ENCODE data around the gene DIDO1. TPM values are rescaled to one million over a fixed set of nuclear protein-coding genes. Genes with fewer than 3 reads are reported as not detected.

The DIDO1 gene
- total and polyA plus RNA-seq, 2 of the 13 experiments (the other 11 are each of a cell fraction or from before 2014, with no cell fraction given), result 75.0 to 75.1 TPM

GRCh38 chr20:62872184-62872847 is 54.0 kb downstream of the DIDO1 start (continued):
- TF ChIP-seq KDM2A (CRISPR knock-in tag; IDR thresholded peaks at IDR 0.05; ENCODE audit: borderline replicate concordance, low read depth), result peak; percentile 67; the same call in 1 of the 2 replicates
- no peak; the same call in 1 of the 2 replicates for TF ChIP-seq IRF2 (CRISPR knock-in tag; IDR thresholded peaks at IDR 0.05)
- peak; percentile 53 for TF ChIP-seq PAXIP1 (CRISPR knock-in tag; conservative IDR thresholded peaks at IDR 0.05)
- TF ChIP-seq NBN (conservative IDR thresholded peaks at IDR 0.05), result no peak
- no peak for TF ChIP-seq ZNF280B (CRISPR knock-in tag; IDR thresholded peaks at IDR 0.05; ENCODE audit: borderline replicate concordance)
- TF ChIP-seq ZNF234 (CRISPR knock-in tag; conservative IDR thresholded peaks at IDR 0.05), result no peak
- TF ChIP-seq CHD4 (IDR thresholded peaks at IDR 0.05; ENCODE audit: borderline replicate concordance, low read length), result peak; percentile 46; the same call in 1 of the 2 replicates
- TF ChIP-seq ZNF556 (CRISPR knock-in tag; IDR thresholded peaks at IDR 0.05; ENCODE audit: borderline replicate concordance), result 0 out of 2 replicates have a peak, but pooled peaks have one; percentile 22
- TF ChIP-seq MXD3 (CRISPR knock-in tag; IDR thresholded peaks at IDR 0.05), result peak; percentile 38; the same call in 1 of the 2 replicates
- no peak for TF ChIP-seq TRIM24 (CRISPR knock-in tag; IDR thresholded peaks at IDR 0.05)
- no peak for TF ChIP-seq TIGD3 (CRISPR knock-in tag; IDR thresholded peaks at IDR 0.05; ENCODE audit: borderline replicate concordance)
- TF ChIP-seq TFDP1 (CRISPR knock-in tag; IDR thresholded peaks at IDR 0.05; ENCODE audit: borderline replicate concordance), result no peak
- TF ChIP-seq ZNF513 (CRISPR knock-in tag; conservative IDR thresholded peaks at IDR 0.05), result no peak
- TF ChIP-seq SKI (IDR thresholded peaks at IDR 0.05; ENCODE audit: partially characterized antibody), result peak; percentile 57
- no peak for TF ChIP-seq NPAS2 (CRISPR knock-in tag; IDR thresholded peaks at IDR 0.05; ENCODE audit: borderline replicate concordance)
- TF ChIP-seq RELA (CRISPR knock-in tag; IDR thresholded peaks at IDR 0.05), result no peak
- TF ChIP-seq GATAD2A (CRISPR knock-in tag; IDR thresholded peaks at IDR 0.05), result peak; percentile 66
- TF ChIP-seq ADNP (CRISPR knock-in tag; IDR thresholded peaks at IDR 0.05), result no peak
- TF ChIP-seq NCOA1 (CRISPR knock-in tag; IDR thresholded peaks at IDR 0.05), result no peak
- no peak for TF ChIP-seq SATB2 (CRISPR knock-in tag; IDR thresholded peaks at IDR 0.05)
- no peak for TF ChIP-seq TCF7L2 (IDR thresholded peaks at IDR 0.05; ENCODE audit: low read depth, low read length)

Data from HepG2 (cell line).